ENCODE data around the gene NPHP4.

GRCh38 chr1:5918275-5918649, 74.0 kb downstream of the NPHP4 start:
- TF ChIP-seq CHD2 (IDR thresholded peaks at IDR 0.05; ENCODE audit: low read depth, low read length) = no peak
- no peak for TF ChIP-seq BCLAF1 (IDR thresholded peaks at IDR 0.05; ENCODE audit: borderline replicate concordance in 1 of 2, control insufficient read depth in 1 of 2, low read depth in 2 of 2, low read length in 1 of 2)
- no peak for TF ChIP-seq MAZ (CRISPR knock-in tag; conservative IDR thresholded peaks at IDR 0.05 in 1 of 2, IDR thresholded peaks at IDR 0.05 in 1 of 2)
- TF ChIP-seq BHLHE40 (IDR thresholded peaks at IDR 0.05; ENCODE audit: low read length) = no peak
- TF ChIP-seq ZNF347 (CRISPR knock-in tag; IDR thresholded peaks at IDR 0.05; ENCODE audit: low read depth) = no peak
- TF ChIP-seq TGIF2 (CRISPR knock-in tag; IDR thresholded peaks at IDR 0.05) = no peak
- TF ChIP-seq USF2 (CRISPR knock-in tag; IDR thresholded peaks at IDR 0.05) = no peak
